Right lobe of liver (tissue), 4 donors: ENCODE results near the gene RCAN1.

Source experiments
- CTCF ChIP-seq, 4 donors: fragments of 200-600 bp in 3 of 4; fragments of 450-650 bp in 1 of 4; IDR thresholded peaks; one replicate each; pipeline versions ENCODE4 v1.5.1 to v1.8.0; 2016 to 2022; ENCODE audit warnings: antibody characterized with exemption in 4 of 4, mild to moderate bottlenecking in 2 of 4
- POLR2A ChIP-seq: fragments of 450-650 bp; IDR thresholded peaks from one replicate; pipeline ENCODE4 v1.6.1; 2017; ENCODE audit warnings: antibody characterized with exemption, mild to moderate bottlenecking
- donor health status: DM: no; HTN: no; CAD: no.
- donor health status: DM: no; HTN: no; CAD: no.
- donor health status: DM: no; HTN: yes; CAD: no.

- no peak for TF ChIP-seq CTCF (IDR thresholded peaks at IDR 0.05)
- no peak for TF ChIP-seq POLR2A
These were observed 21.5 kb downstream of the RCAN1 start for GRCh38 chr21:34593423-34593822.
